HG03095 (cell line): Measurements from ENCODE around the gene TSHZ3.

ENCODE experiments used
- ATAC-seq: cut with Tn5 transposase; IDR thresholded peaks from one replicate; pipeline ENCODE4 v1.9.1; 2021; ENCODE audit warnings: moderate library complexity; ENCODE audit not compliant: unreplicated experiment

TSHZ3 gene

DNA sequence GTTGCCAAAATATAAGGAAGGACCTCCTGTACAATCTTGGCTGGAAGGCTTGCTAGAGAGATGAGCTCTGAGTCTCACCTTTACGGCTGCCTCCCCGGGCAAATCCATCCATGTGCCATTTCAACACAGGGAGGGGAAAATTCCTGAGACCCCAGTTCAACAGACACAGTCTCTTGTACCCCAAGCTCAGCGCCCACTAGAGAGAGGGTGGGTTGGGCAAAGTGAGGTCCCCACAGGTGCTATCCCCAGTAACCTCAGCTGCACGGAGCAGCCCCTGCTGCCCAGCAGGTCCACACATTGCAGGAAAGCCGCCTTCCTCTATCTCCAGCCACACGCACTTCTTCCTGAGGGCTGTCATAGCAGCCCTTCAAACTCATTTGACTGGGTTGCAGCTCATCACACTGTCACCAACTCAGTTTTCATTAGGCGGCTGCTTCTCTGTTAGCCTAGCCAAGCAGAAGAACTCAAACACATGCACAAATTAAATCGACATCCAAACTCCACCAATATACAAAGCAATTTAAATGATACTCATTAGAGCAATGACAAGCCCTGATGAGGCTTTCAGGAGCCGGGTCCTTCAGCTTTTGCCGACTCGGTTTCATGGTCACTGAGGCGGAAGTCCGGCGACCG lies 80.4 kb downstream of the TSHZ3 start:
- no peak for ATAC-seq

DNA sequence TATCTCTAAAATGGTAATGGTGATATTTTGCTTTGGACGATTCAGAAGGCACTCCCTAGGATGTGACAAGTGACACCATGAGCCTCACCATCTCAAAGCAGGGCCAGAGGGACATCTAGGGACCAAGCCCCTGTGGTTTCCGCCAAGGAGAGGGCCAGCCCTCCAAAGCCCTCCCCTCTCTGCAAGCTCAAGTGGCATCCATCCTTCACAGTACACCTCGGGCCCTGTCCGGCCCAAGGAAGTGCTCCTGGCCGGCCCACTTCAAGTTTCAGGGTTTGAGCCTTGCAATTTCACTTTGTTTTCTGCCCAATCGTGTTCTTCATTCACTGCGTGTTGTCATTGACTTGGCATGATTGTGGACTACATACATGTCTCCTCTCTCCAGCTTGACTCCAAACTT lies 82.5 kb downstream of the TSHZ3 start:
- ATAC-seq: no peak

DNA sequence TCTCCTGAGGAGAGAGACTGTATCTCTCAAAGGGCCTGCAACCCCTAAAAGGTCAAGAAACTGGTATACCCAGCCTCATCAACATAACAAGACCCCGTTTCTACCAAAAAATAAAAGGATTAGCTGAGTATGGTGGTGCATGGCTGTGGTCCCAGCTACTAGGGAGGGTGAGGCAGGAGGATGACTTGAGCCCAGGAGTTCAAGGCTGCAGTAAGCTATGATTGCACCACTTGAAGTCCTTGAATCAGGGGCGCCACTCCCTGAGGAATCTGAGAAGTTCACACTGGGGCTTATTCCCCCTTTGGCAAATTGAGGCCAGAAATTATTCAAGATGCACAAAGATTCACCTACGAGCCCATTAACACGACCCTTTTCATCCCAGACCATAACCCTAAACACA lies 83.0 kb downstream of the TSHZ3 start:
- no peak for ATAC-seq

DNA sequence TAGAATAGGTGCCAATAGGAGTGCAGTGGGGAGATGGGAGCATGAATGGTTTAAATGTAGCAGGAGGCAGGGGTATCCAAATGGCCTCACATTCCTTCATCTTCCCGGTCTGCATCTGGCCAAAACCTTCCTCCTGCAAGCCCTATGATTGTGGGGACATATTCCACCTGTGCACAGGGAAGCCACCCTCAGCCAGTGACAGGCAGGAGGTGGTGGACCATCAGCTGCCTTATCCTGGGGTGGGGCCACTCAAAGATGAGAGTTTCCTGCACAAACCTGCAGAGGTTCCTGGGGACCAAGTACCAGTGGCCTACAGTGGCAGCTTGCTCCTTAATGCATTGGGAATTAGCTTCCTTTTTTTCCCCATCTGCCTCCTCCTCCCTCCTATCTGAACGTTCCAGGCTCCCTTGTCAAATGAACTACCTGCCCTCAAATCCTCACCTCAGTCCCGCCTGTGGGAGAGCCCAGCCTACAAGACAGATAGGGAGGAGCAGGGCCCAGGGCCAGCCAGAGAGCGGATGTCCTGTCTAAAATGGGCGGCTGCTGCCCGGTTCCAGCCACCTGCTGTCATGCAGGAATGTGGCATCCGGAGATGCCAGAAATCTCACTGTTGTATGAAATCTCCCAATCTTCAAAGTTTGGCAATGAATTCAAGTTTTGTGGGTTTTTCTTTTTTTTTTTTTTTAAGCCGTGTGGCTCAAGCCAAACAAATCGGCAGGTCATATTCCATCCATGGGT lies 85.0 kb downstream of the TSHZ3 start:
- ATAC-seq: no peak

DNA sequence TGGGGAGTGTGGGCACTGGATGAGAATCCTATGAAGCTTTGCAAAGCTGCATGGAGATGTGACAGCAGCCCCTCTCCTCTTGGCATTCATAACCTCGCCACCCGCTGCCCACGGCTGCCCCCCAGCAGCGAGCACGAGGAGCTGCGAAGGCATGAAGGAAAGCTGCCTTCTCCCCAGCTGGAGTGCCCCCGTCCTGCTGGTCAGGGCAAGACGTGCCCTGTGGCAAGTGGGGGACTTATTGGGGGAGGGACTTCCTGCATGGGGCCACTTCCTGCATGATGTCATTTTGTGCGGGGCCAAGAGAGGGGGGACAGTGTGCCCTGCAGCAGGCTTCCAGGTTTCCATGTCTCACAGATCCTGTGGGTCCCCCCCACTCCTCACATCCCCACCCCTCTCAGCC lies 85.9 kb downstream of the TSHZ3 start:
- no peak for ATAC-seq

DNA sequence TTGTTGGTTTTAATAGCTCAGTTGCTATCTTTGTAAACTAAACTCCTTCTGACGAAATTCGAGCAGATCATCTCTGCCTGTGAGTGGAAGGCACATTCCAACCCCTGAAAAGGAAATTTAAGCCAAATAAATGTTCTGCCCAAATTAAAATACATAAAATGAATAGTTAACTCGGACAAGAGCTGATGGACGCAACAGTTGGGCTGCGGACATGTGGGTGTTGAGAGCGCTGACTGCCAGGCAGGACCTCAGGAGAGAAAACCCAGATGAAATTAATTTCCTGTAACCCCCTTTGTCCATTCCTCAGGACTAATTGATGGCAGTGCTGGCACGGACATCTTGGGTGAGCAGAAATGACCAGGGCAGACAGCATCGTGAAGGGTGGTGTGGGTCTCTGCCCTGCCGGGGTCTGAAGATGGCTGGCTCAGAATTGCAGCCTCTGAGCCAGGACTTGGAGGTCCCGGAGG lies 86.5 kb downstream of the TSHZ3 start:
- ATAC-seq: no peak

DNA sequence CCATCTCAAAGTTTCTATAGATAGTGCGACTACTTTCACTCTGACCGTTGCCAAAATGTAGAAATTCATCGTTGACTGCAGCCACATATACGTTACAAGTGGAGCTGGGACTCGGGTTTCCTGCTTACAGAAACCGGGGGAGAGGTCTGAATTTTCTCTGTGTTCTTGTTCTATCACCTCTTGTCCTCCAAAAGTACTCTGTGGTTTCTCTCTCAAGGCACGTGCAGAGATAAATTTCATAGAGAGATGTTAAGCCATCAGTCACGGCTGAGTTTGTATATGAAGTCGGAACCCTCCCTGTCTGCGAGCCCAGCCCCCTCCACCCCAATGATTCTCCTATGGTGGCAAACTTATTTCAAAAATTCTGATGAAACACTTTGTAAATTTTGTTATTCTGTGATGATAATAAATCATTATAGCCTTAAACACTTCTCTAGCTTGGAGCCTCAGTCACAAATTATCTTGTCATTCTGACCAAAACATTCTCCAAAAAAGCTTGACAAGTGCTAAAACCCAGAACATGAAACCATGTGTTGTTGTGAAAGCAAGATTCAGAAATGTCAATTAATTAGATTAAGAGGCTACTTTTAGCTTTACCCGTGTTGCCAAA lies 87.5 kb downstream of the TSHZ3 start:
- no peak for ATAC-seq

DNA sequence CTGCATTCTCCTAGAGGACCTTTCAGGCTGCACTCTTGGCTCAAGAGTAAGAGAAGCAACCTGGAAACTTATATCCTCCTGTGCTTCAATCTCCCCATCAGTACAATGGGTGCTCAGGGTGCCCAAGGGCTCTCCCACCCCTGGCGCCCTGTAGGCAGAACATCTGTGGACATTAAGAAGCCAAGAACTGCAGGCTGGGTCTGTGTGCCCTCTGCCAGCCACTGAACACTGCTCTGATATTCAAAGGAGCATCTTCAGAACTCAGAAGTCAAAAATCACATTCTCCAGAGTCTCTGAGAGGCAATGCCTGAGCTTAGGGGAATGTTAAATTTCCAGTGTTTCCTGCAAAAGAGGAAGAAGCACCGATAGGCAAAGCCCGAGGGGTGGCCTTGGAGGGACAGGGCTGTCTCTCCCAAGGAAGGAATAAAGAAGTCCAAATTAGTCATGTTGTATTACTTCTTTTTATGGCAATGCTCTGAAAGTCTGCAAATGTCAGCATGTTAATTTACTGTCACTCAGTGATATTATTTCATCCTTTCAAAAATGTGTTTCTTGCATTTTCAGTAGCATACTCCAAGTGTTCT lies 88.1 kb downstream of the TSHZ3 start:
- no peak for ATAC-seq

DNA sequence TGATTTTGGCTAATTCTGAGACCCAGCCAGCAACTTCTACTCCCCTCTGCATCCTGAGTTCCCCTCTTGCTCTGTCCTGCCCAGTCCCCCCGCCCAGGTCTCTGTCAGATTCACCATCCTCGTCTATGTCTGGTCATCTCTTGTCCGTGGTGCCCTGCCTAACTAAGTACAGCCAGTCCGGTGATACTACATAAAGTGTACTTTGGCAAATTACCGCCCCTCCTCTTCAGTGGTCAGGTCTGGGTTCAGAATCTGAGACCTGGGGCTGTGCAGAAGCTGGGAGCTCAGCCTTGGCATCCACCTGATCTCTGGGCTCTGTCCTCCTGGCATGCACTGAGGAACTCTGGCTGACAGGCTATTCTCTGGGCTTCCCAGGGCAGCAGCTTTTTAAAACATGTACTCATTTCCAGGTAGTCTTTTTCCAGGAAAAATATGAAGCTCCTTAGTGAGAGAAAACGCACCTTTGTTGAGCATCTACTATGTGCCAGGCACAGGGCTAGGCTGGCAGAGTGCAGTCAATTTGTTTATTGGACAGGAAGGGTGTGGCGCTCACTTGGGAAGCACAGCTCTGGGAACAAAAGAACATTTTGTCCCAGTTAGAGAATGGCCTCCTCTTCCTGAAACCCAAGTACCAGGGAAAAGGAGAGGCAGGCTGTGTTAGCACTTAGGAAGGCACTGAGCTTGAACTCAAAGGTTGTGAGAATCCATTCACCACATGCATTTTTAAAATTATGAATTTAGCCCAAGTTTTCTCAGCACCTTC lies 88.9 kb downstream of the TSHZ3 start:
- ATAC-seq: no peak

DNA sequence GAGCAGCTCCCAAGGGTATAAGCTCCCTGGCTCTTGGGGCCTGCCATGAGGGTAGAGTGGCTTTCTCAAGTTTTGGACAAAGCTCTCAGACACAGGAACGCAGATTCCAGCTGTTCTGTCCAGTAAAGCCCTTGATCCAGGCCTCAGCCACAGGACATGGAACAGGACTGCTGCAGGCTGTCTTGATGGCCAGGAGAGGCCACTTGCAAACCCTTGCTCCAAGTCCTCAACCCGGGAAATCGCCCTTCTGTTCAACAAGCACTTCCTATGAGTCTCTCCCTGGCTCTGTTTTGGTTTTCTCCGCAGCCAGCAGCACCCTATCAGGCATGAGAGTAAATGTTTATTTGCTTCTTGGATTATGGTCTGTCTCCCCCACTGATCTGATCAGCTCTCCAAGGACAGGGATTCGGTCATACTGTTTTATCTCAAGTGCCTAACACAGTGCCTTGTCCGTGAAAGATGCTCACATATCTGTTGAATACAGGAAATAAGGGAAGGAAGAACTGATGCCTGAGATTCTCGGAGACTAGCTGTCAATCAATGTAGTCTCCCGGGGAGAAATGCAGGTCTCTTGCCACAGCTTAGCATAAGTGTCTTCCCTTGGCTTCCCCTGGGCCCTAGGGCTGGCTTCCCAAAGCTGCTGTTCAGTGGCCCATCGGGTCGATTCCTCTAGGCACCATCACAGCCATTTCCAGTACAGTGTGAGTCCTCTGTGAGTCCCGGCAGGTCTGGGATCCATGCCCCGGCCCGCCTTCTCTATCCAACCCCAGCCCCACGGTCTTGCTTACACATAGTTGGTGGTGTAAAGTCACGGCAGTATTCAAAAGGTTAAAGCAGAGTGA lies 90.8 kb downstream of the TSHZ3 start:
- ATAC-seq: no peak

DNA sequence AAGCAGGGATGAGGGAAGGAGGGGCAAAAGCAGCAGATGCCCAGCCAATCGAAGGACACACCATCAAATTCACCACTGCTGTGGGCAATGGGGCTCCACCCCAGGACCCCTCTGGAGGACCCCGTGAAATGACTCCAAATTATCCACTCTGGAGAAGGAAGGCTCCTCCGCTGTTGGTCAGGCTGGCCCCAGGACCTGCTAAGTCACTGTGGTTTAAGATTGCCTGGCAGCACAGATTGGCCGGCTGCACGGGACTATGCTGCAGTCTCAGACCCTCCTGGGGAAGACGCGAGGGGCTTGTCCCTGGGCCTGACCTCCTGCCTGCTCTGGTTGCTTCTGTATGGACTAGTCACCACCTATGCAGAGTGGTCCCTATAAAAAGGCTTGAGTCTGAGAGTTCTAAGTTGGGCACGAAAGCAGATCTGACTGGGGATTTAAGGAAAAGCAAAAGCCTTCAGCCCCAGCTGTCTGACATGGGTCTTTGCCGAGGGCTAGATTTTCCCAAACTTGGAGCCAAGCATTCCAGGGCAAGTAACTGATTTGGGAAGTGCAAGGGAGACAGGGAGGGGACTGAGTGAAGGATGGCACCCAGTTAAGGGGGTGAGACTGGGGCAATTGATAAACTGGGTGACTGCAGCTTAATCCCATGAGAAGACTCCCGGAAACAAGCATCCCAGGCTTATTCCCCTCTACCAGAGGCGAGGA lies 91.7 kb downstream of the TSHZ3 start:
- no peak for ATAC-seq

DNA sequence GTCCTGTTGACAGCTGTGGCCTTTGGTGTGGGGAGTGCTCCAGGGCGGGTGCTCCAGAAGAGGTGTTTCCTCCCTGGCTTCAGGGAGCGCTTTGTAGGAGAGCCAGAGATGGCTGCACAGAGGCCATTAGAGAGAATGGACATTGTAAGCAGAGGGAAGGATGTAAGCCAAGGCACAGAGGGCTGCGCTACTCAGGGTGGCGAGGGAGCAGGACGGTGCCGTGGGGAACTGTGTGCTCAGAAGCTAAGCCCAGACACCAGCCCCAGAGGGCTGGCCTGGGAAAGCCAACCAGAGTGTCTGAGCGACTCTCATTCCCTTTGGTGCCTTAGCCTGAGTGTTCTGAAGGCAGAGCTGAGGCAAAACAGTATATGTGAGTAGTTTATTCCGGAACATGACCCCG lies 92.2 kb downstream of the TSHZ3 start:
- no peak for ATAC-seq

DNA sequence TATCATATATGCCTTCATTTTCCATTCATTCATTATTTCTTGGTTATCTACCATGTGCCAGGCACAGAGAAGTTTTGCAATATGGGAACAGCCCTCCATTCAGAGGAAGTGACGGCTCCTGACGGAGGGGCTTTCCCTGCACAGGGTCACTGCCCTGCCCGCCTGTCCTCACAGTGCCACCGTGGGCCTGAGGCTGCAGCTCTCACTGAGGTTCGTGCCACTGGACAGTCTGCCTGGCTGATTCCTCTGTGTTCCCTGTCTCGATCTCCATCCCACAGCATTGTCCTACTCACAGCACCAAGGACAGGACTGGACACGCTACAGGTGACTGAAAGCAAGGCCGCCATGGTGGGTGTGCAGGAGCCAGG lies 92.7 kb downstream of the TSHZ3 start:
- no peak for ATAC-seq

DNA sequence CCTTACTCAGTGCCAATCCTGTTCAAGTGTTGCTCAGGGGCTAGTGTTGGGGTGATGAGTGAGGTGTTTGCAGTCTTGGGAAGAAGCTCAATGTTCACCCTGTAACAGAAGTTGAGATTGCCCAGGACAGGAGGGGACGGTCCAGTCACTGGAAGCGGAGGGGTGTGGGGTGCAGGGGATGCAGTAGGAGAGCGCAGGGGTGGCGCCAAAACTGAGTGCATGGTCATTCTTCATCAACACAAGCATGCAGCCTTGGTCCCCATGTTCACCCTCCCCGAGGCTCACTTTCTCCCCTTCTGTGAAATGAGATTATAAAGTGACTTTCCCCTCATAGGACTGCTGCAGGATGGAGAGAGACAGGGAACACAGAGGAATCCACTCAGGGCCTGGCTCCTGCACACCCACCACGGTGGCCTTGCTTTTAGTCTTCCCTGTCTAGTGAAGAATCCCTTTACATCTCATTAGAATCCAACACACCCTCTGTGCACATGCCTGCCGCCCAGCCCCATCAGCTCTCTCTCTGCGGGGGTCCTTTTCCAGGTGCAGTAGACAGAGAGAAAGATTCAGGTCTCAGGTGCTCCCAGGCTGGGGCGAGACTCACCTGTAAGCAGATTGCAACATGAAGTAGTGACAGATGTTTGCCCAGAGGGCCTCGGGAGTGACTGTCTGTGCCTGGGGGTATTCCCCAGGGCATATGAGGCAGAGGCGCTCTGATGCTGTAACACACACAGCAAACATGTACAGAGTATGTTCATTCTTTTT lies 93.2 kb downstream of the TSHZ3 start:
- ATAC-seq: no peak

DNA sequence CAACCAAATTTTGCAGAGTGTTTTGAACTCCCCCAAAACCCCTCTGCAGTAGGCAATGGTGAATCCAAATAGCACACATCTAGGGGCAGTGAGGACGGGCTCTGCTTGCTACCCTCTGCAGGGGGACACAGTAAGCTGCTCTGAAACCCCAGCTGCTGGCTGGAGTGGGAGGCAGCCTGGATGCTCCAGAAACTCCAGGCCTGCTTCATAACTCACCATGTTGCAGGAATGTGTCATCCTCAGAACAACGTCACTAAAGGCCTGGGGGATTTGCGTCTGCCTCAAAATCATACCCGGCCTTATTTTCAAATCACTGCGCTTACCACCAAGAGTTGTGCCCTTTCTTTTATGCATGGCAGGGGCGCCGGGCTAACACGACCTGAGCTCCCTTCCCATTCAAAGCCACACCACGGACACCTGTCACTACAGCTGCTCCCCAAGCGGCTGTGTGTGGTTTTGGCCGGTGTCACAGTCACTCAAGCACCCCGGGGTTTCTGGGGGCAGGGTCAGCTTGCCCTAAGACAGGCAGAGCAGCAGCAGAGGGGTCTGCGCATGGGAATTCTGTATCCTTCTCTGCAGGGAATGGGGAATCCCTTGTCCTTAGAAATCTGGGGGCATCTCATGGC lies 93.9 kb downstream of the TSHZ3 start:
- ATAC-seq: no peak

DNA sequence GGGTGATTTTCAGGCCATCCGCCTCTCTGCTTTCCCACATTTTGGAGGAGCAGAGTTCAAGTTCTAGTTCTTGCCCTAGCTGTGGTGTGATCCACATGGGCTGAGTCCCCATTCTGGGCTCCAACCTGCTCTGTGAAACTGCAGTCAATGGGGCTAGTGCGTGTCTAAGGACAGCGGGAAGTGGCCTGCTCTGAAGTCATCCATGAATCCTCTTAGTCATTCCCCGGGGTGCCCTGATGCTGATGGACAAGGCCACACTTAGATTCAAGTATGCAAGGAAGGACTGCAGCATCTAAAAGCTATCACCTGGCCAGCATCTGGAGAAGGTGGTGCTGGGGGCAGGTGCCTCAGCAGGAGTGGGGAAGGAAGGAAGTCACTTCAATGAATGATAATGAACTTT lies 94.6 kb downstream of the TSHZ3 start:
- no peak for ATAC-seq

DNA sequence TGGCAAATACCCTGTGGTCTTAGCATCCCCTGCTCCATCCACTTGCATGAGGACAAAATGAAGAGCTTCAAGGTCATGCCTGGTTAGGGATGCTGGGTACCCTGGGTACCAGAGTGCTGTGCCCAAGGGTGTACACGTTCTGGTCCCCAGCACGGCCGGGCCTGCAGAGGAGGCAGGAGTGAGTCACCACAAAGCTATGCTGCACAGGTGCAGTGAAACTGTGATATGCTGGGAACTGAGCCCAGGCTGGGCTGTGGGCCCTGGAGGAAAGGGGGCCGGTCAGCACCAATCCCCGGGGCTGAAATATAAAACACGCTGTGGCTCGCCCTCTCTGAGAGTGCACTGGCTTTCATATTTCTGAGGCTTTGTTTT lies 95.1 kb downstream of the TSHZ3 start:
- no peak for ATAC-seq

DNA sequence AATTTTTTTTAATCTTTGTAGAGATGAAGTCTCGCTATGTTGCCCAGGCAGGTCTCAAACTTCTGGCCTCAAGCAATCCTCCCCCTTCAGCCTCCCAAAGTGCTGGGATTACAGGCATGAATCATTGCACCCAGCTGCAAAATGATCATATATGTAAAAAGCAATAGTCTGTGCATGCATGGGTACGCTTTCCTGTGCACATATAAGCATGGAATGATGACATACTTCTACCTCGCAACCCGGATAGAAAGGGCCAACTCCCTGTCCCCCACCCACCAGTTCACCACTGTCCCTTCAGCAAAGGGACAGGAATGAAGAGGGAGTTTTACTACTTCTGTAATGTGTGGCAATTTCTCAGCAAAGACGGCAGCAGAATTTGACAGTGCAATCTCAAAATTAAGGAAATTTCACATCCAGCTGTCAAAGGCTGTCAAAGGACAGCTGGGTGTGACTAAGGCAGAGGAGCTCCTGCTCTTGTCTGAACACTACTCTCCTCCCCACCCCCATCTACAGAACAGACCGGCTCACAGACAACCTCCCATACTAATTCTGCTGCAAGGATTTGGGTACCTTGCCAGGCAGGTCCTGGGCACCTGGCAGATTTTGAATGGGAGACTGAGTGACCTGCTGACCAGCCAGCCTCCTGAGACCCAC lies 95.6 kb downstream of the TSHZ3 start:
- ATAC-seq: no peak
